H9 (cell line): Measurements from ENCODE around the gene BLACAT1. TPM values are rescaled to one million over a fixed set of nuclear protein-coding genes. Genes with fewer than 3 reads are reported as not detected.

Source experiments
- DNase-seq: peaks from one replicate; pipeline ENCODE4 v3.0.0-alpha.2; 2017
- H2AFZ ChIP-seq: one replicate; pipeline ENCODE4 v1.6.1; 2013; ENCODE audit warnings: mild to moderate bottlenecking, low read length, control low read depth, moderate library complexity
- H2AK5ac ChIP-seq: 2 replicates; pipeline ENCODE4 v1.6.1; 2013; ENCODE audit warnings: low read length, control low read depth, mixed read lengths; ENCODE audit not compliant: insufficient read length
- H2BK120ac ChIP-seq: one replicate; pipeline ENCODE4 v1.6.1; 2013; ENCODE audit warnings: low read depth, mild to moderate bottlenecking, low read length, control low read depth, inconsistent platforms; ENCODE audit not compliant: poor library complexity, severe bottlenecking
- H2BK12ac ChIP-seq: 2 replicates; pipeline ENCODE4 v1.6.1; 2013; ENCODE audit warnings: low read length, control low read depth, mixed read lengths, low read depth; ENCODE audit not compliant: insufficient read length
- H2BK15ac ChIP-seq: 2 replicates; pipeline ENCODE4 v1.6.1; 2013; ENCODE audit warnings: low read depth, low read length, control low read depth
- H2BK20ac ChIP-seq: one replicate; pipeline ENCODE4 v1.6.1; 2013; ENCODE audit warnings: low read depth, mild to moderate bottlenecking, low read length, control low read depth, inconsistent platforms; ENCODE audit not compliant: poor library complexity, severe bottlenecking
- H2BK5ac ChIP-seq: 2 replicates; pipeline ENCODE4 v1.6.1; 2013; ENCODE audit warnings: low read length, control low read depth, mixed read lengths; ENCODE audit not compliant: insufficient read length
- H3K14ac ChIP-seq: 2 replicates; pipeline ENCODE4 v1.6.1; 2013; ENCODE audit warnings: low read length, control low read depth; ENCODE audit not compliant: insufficient read depth
- H3K18ac ChIP-seq: 2 replicates; pipeline ENCODE4 v1.6.1; 2013; ENCODE audit warnings: low read depth, mild to moderate bottlenecking, mixed read lengths, low read length, control low read depth; ENCODE audit not compliant: insufficient read length
- H3K23ac ChIP-seq: 2 replicates; pipeline ENCODE4 v1.6.1; 2013; ENCODE audit warnings: low read length, control low read depth, mixed read lengths, low read depth; ENCODE audit not compliant: insufficient read length
- H3K23me2 ChIP-seq: 2 replicates; pipeline ENCODE4 v1.6.1; 2013; ENCODE audit warnings: low read depth, mild to moderate bottlenecking, mixed read lengths, low read length, control low read depth; ENCODE audit not compliant: insufficient read length, poor library complexity, severe bottlenecking
- H3K27ac ChIP-seq: 2 replicates; pipeline ENCODE4 v1.5.1; 2013; ENCODE audit warnings: low read length, control low read depth, mixed read lengths, low read depth; ENCODE audit not compliant: insufficient read length
- H3K27me3 ChIP-seq: 2 replicates; pipeline ENCODE4 v1.6.1; 2013; ENCODE audit warnings: low read length, control low read depth, inconsistent platforms; ENCODE audit not compliant: insufficient read depth
- H3K4ac ChIP-seq: 2 replicates; pipeline ENCODE4 v1.6.1; 2013; ENCODE audit warnings: low read depth, mild to moderate bottlenecking, control low read depth, inconsistent platforms, low read length, moderate library complexity
- H3K4me1 ChIP-seq: 2 replicates; pipeline ENCODE4 v1.6.1; 2013; ENCODE audit warnings: low read length, control low read depth, inconsistent platforms; ENCODE audit not compliant: insufficient read depth
- H3K4me2 ChIP-seq: 2 replicates; pipeline ENCODE4 v1.6.1; 2013; ENCODE audit warnings: low read length, control low read depth, mixed read lengths; ENCODE audit not compliant: insufficient read length, insufficient read depth
- H3K56ac ChIP-seq: 2 replicates; pipeline ENCODE4 v1.6.1; 2013; ENCODE audit warnings: low read depth, mild to moderate bottlenecking, mixed read lengths, low read length, control low read depth; ENCODE audit not compliant: insufficient read length
- H3K79me1 ChIP-seq: 2 replicates; pipeline ENCODE4 v1.6.1; 2013; ENCODE audit warnings: low read depth, mild to moderate bottlenecking, moderate library complexity, low read length, control low read depth, inconsistent platforms; ENCODE audit not compliant: insufficient read depth, poor library complexity, severe bottlenecking
- H3K79me2 ChIP-seq: 2 replicates; pipeline ENCODE4 v1.6.1; 2013; ENCODE audit warnings: low read length, control low read depth, inconsistent platforms; ENCODE audit not compliant: insufficient read depth
- H3K9ac ChIP-seq: 2 replicates; pipeline ENCODE4 v1.6.1; 2013; ENCODE audit warnings: low read length, control low read depth, mixed read lengths; ENCODE audit not compliant: insufficient read length; ENCODE audit errors: extremely low read depth
- H3K9me3 ChIP-seq: one replicate; pipeline ENCODE4 v1.6.1; 2013; ENCODE audit warnings: low read depth, low read length, inconsistent platforms; ENCODE audit not compliant: control insufficient read depth
- H3T11ph ChIP-seq: one replicate; pipeline ENCODE4 v1.6.1; 2013; ENCODE audit warnings: mild to moderate bottlenecking, low read length, control low read depth, inconsistent platforms
- H4K20me1 ChIP-seq: one replicate; pipeline ENCODE4 v1.6.1; 2013; ENCODE audit not compliant: control insufficient read depth, insufficient read length, insufficient read depth
- H4K5ac ChIP-seq: 2 replicates; pipeline ENCODE4 v1.6.1; 2013; ENCODE audit warnings: low read depth, mild to moderate bottlenecking, mixed read lengths, low read length, control low read depth; ENCODE audit not compliant: insufficient read length
- H4K8ac ChIP-seq: replicated peaks from 2 replicates; pipeline ENCODE4 v1.6.1; 2013; ENCODE audit warnings: low read length, control low read depth, mixed read lengths, low read depth; ENCODE audit not compliant: insufficient read length
- H4K91ac ChIP-seq: 2 replicates; pipeline ENCODE4 v1.6.1; 2013; ENCODE audit warnings: low read depth, mild to moderate bottlenecking, moderate library complexity, mixed read lengths, low read length, control low read depth; ENCODE audit not compliant: insufficient read length
- H3K27ac Mint-ChIP-seq, 3 experiments: 2 replicates in 2 of 3; 3 replicates in 1 of 3; pipeline ENCODE4 v1.8.0; 2020 to 2021; ENCODE audit warnings: mixed read lengths in 3 of 3, mild to moderate bottlenecking in 1 of 3, moderate library complexity in 1 of 3
- H3K27me3 Mint-ChIP-seq: 2 replicates; pipeline ENCODE4 v1.8.0; 2021; ENCODE audit warnings: low read depth, mild to moderate bottlenecking, moderate library complexity, mixed read lengths
- H3K36me3 Mint-ChIP-seq, 3 experiments: 2 replicates in 2 of 3; 3 replicates in 1 of 3; pipeline ENCODE4 v1.8.0; 2020 to 2021; ENCODE audit warnings: low read depth in 3 of 3, mixed read lengths in 3 of 3; ENCODE audit not compliant: insufficient read depth in 1 of 3
- H3K4me1 Mint-ChIP-seq, 2 experiments: 2 replicates each; pipeline ENCODE4 v1.8.0; 2020; ENCODE audit warnings: mixed read lengths in 2 of 2
- H3K4me3 Mint-ChIP-seq, 2 experiments: 2 replicates in 1 of 2; 3 replicates in 1 of 2; pipeline ENCODE4 v1.8.0; 2020 to 2021; ENCODE audit warnings: mild to moderate bottlenecking in 2 of 2, mixed read lengths in 2 of 2, moderate library complexity in 1 of 2
- H3K9me3 Mint-ChIP-seq, 2 experiments: 2 replicates in 1 of 2; 3 replicates in 1 of 2; pipeline ENCODE4 v1.8.0; 2020; ENCODE audit warnings: mild to moderate bottlenecking in 2 of 2, mixed read lengths in 2 of 2, moderate library complexity in 1 of 2
- WGBS: extraction: QIAGEN DNeasy Blood & Tissue Kit; methylation state at CpG from one replicate; pipeline ENCODE4 v1.1.7; 2013; ENCODE audit warnings: missing lambda C conversion rate, low lambda C conversion rate, mixed read lengths; ENCODE audit not compliant: insufficient read length; ENCODE audit errors: extremely low coverage; 5-methylcytosine and 5-hydroxymethylcytosine counted together
- total RNA-seq: library from RNA; stranded (reverse); gene quantifications from 2 replicates; pipeline ENCODE4 v1.2.1, GENCODE V29; 2021
- TF ChIP-seq, protein P1 (sequence below): fragments of 200-600 bp; sonication (generic); conservative IDR thresholded peaks from 3 replicates; pipeline ENCODE4 v1.8.0; 2021; ENCODE audit warnings: antibody characterized with exemption, mild to moderate bottlenecking

BLACAT1 gene
- total RNA-seq, 1 experiment from 2014 or later = 4.0 TPM

GRCh38 chr1:205466595-205467220, 10.9 kb upstream of the BLACAT1 start:
- Histone ChIP-seq H2BK5ac (no peak overlapping the region), H3K9me3 (no peaks in the 10 kb centered on the region), H4K91ac (no peak overlapping the region), H2BK20ac (no peak overlapping the region), H3K14ac (no peak overlapping the region), H3K9ac (no peak overlapping the region), H2BK15ac (no peak overlapping the region), H3K56ac (no peak overlapping the region), H2AFZ (no peak overlapping the region), H3K23ac (no peak overlapping the region), H3K27ac (no peak overlapping the region), H3K4me1 (peaks cover 2% of the 10 kb centered on the region; the same call in 1 of the 2 replicates), H4K20me1 (peaks cover 2% of the 10 kb centered on the region), H2AK5ac (no peak overlapping the region), H3T11ph (no peak overlapping the region), H3K27me3 (no peaks in the 10 kb centered on the region), H3K79me1 (no peaks in the 10 kb centered on the region), H2BK120ac (no peak overlapping the region), H4K5ac (no peak overlapping the region), H3K4ac (no peak overlapping the region), H4K8ac (no peak overlapping the region), H3K4me2 (no peak overlapping the region), H3K18ac (no peak overlapping the region), H3K23me2 (no peaks in the 10 kb centered on the region), H3K79me2 (no peaks in the 10 kb centered on the region), H2BK12ac (no peak overlapping the region)
- peak overlapping the region in 1 of 2 experiments; percentile 48; a peak in 2 of 5 replicates for H3K4me3 Mint-ChIP-seq
- H3K4me1 Mint-ChIP-seq = peaks cover 10 to 16% of the 10 kb centered on the region in 2 experiments
- no peaks in the 10 kb centered on the region for H3K36me3 Mint-ChIP-seq
- WGBS = no CpG with 5 or more reads among the region's 7 CpGs
- no peaks in the 10 kb centered on the region for H3K9me3 Mint-ChIP-seq
- DNase-seq = no peak
- TF ChIP-seq, protein P1, sequence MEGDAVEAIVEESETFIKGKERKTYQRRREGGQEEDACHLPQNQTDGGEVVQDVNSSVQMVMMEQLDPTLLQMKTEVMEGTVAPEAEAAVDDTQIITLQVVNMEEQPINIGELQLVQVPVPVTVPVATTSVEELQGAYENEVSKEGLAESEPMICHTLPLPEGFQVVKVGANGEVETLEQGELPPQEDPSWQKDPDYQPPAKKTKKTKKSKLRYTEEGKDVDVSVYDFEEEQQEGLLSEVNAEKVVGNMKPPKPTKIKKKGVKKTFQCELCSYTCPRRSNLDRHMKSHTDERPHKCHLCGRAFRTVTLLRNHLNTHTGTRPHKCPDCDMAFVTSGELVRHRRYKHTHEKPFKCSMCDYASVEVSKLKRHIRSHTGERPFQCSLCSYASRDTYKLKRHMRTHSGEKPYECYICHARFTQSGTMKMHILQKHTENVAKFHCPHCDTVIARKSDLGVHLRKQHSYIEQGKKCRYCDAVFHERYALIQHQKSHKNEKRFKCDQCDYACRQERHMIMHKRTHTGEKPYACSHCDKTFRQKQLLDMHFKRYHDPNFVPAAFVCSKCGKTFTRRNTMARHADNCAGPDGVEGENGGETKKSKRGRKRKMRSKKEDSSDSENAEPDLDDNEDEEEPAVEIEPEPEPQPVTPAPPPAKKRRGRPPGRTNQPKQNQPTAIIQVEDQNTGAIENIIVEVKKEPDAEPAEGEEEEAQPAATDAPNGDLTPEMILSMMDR = no peak
- H3K27me3 Mint-ChIP-seq = peaks cover 28% of the 10 kb centered on the region
- H3K27ac Mint-ChIP-seq = peak overlapping the region in 1 of 3 experiments; percentile 7; a peak in 1 of 7 replicates
